HAP-1 (cell line): Measurements from ENCODE around the gene HUS1B.

Experiments
- DNase-seq, 2 experiments: peaks; one replicate each; pipeline ENCODE4 v3.0.0-alpha.2; 2016 to 2020; ENCODE audit warnings: low spot score in 2 of 2
- H3K27me3 ChIP-seq: fragments of 250-450 bp; sonication (Bioruptor Pico); 2 replicates; pipeline ENCODE4 v1.5.1; 2020; ENCODE audit warnings: low read depth, mild to moderate bottlenecking, moderate library complexity
- H3K36me3 ChIP-seq: fragments of 250-450 bp; sonication (Bioruptor Pico); replicated peaks from 2 replicates; pipeline ENCODE4 v1.5.1; 2020; ENCODE audit warnings: mild to moderate bottlenecking
- H3K4me1 ChIP-seq: fragments of 250-450 bp; sonication (Bioruptor Pico); 2 replicates; pipeline ENCODE4 v1.5.1; 2020; ENCODE audit warnings: mild to moderate bottlenecking
- H3K4me3 ChIP-seq: fragments of 250-450 bp; sonication (Bioruptor Pico); 2 replicates; pipeline ENCODE4 v1.5.1; 2020; ENCODE audit warnings: mild to moderate bottlenecking, moderate library complexity
- H3K9me3 ChIP-seq: fragments of 250-450 bp; sonication (Bioruptor Pico); 2 replicates; pipeline ENCODE4 v1.5.1; 2020; ENCODE audit warnings: mild to moderate bottlenecking, moderate library complexity
- in situ Hi-C: fragments of 300-500 bp; cut with MboI; formaldehyde crosslinking; loops from 3 replicates; pipeline ENCODE4 v1.14.3; 2020; ENCODE audit warnings: low sequenced_read_pairs, inconsistent platforms, mixed read lengths

Gene HUS1B

GRCh38 chr6:628766-629165, 28.1 kb downstream of the HUS1B start:
- Histone ChIP-seq H3K4me1 (no peaks in the 10 kb centered on the region), H3K27me3 (no peaks in the 10 kb centered on the region), H3K4me3 (no peak overlapping the region), H3K36me3 (no peaks in the 10 kb centered on the region), H3K9me3 (no peaks in the 10 kb centered on the region)
- in situ Hi-C loops = no loop called here
- DNase-seq = no peak

- no peak overlapping the region for H3K4me3 ChIP-seq
- in situ Hi-C loops = no loop called here
- H3K36me3 ChIP-seq = no peaks in the 10 kb centered on the region
- DNase-seq = no peak
- no peaks in the 10 kb centered on the region for H3K9me3 ChIP-seq
- H3K27me3 ChIP-seq = no peaks in the 10 kb centered on the region
- H3K4me1 ChIP-seq = no peaks in the 10 kb centered on the region
These were observed 30.7 kb downstream of the HUS1B start for GRCh38 chr6:626236-626635.

GRCh38 chr6:624979-625378, 31.9 kb downstream of the HUS1B start:
- Histone ChIP-seq H3K4me3 (no peak overlapping the region), H3K27me3 (no peaks in the 10 kb centered on the region), H3K36me3 (no peaks in the 10 kb centered on the region), H3K4me1 (no peaks in the 10 kb centered on the region), H3K9me3 (no peaks in the 10 kb centered on the region)
- in situ Hi-C loops = no loop called here
- DNase-seq = no peak

- no peaks in the 10 kb centered on the region for H3K9me3 ChIP-seq
- in situ Hi-C loops = no loop called here
- no peaks in the 10 kb centered on the region for H3K27me3 ChIP-seq
- no peak overlapping the region for H3K4me3 ChIP-seq
- no peaks in the 10 kb centered on the region for H3K4me1 ChIP-seq
- no peaks in the 10 kb centered on the region; the same call in 1 of the 2 replicates for H3K36me3 ChIP-seq
- DNase-seq = no peak
These were observed 34.4 kb downstream of the HUS1B start for GRCh38 chr6:622462-622861.

GRCh38 chr6:621931-622330, 35.0 kb downstream of the HUS1B start:
- no peaks in the 10 kb centered on the region for H3K27me3 ChIP-seq
- H3K9me3 ChIP-seq = no peaks in the 10 kb centered on the region
- peaks cover 3% of the 10 kb centered on the region; the same call in 1 of the 2 replicates for H3K36me3 ChIP-seq
- no peak for DNase-seq
- H3K4me1 ChIP-seq = no peaks in the 10 kb centered on the region
- in situ Hi-C loops = no loop called here
- no peak overlapping the region for H3K4me3 ChIP-seq

- no peak overlapping the region for H3K4me3 ChIP-seq
- no peaks in the 10 kb centered on the region for H3K9me3 ChIP-seq
- DNase-seq = no peak
- in situ Hi-C loops = no loop called here
- H3K27me3 ChIP-seq = no peaks in the 10 kb centered on the region
- peaks cover 3% of the 10 kb centered on the region; the same call in 1 of the 2 replicates for H3K36me3 ChIP-seq
- no peaks in the 10 kb centered on the region for H3K4me1 ChIP-seq
These were observed 36.0 kb downstream of the HUS1B start for GRCh38 chr6:620950-621349.

GRCh38 chr6:620166-620565, 36.7 kb downstream of the HUS1B start:
- DNase-seq = no peak
- in situ Hi-C loops = no loop called here
- Histone ChIP-seq H3K4me1 (no peaks in the 10 kb centered on the region), H3K4me3 (no peak overlapping the region), H3K36me3 (peaks cover 3% of the 10 kb centered on the region; the same call in 1 of the 2 replicates), H3K27me3 (no peaks in the 10 kb centered on the region), H3K9me3 (no peaks in the 10 kb centered on the region)

GRCh38 chr6:617456-618100, 39.3 kb downstream of the HUS1B start:
- H3K9me3 ChIP-seq = no peaks in the 10 kb centered on the region
- no peaks in the 10 kb centered on the region for H3K27me3 ChIP-seq
- peaks cover 3% of the 10 kb centered on the region; the same call in 1 of the 2 replicates for H3K36me3 ChIP-seq
- no peak overlapping the region for H3K4me3 ChIP-seq
- H3K4me1 ChIP-seq = no peaks in the 10 kb centered on the region
- DNase-seq = peak in 1 of 2 experiments; percentile 15
- in situ Hi-C loops = no loop called here

- in situ Hi-C loops = no loop called here
- peaks cover 9% of the 10 kb centered on the region for H3K36me3 ChIP-seq
- no peaks in the 10 kb centered on the region for H3K4me1 ChIP-seq
- DNase-seq = no peak
- H3K27me3 ChIP-seq = no peaks in the 10 kb centered on the region
- H3K9me3 ChIP-seq = no peaks in the 10 kb centered on the region
- no peak overlapping the region for H3K4me3 ChIP-seq
These were observed 42.9 kb downstream of the HUS1B start for GRCh38 chr6:613981-614380.

- Histone ChIP-seq H3K4me3 (no peak overlapping the region), H3K27me3 (no peaks in the 10 kb centered on the region), H3K9me3 (no peaks in the 10 kb centered on the region), H3K36me3 (peaks cover 7% of the 10 kb centered on the region; the same call in 1 of the 2 replicates), H3K4me1 (no peaks in the 10 kb centered on the region)
- in situ Hi-C loops = no loop called here
- no peak for DNase-seq
These were observed 45.0 kb downstream of the HUS1B start for GRCh38 chr6:611928-612327.

GRCh38 chr6:610882-611281, 46.0 kb downstream of the HUS1B start:
- Histone ChIP-seq H3K9me3 (no peaks in the 10 kb centered on the region), H3K36me3 (peaks cover 7% of the 10 kb centered on the region; the same call in 1 of the 2 replicates), H3K27me3 (no peaks in the 10 kb centered on the region), H3K4me3 (no peak overlapping the region), H3K4me1 (no peaks in the 10 kb centered on the region)
- in situ Hi-C loops = no loop called here
- DNase-seq = no peak

GRCh38 chr6:609905-610304, 47.0 kb downstream of the HUS1B start:
- no peaks in the 10 kb centered on the region for H3K27me3 ChIP-seq
- DNase-seq = no peak
- H3K36me3 ChIP-seq = peaks cover 7% of the 10 kb centered on the region; the same call in 1 of the 2 replicates
- no peaks in the 10 kb centered on the region for H3K9me3 ChIP-seq
- H3K4me3 ChIP-seq = no peak overlapping the region
- H3K4me1 ChIP-seq = no peaks in the 10 kb centered on the region
- in situ Hi-C loops = no loop called here

- in situ Hi-C loops = no loop called here
- Histone ChIP-seq H3K4me3 (no peak overlapping the region), H3K9me3 (no peaks in the 10 kb centered on the region), H3K4me1 (no peaks in the 10 kb centered on the region), H3K27me3 (no peaks in the 10 kb centered on the region), H3K36me3 (peaks cover 7% of the 10 kb centered on the region; the same call in 1 of the 2 replicates)
- no peak for DNase-seq
These were observed 50.0 kb downstream of the HUS1B start for GRCh38 chr6:606829-607379.
